ENCODE results near the gene NBEAL2. TPM values are rescaled to one million over a fixed set of nuclear protein-coding genes. Genes with fewer than 3 reads are reported as not detected.

The NBEAL2 gene
- polyA plus RNA-seq, 1 donor from 2014 or later = 3.3 TPM

GRCh38 chr3:46931631-46932331, 47.7 kb upstream of the NBEAL2 start:
- Histone ChIP-seq H3K27ac (ENCODE audit: low read length) (no peak overlapping the region), H3K4me2 (ENCODE audit: low read length) (no peak overlapping the region), H3K79me2 (replicated peaks; ENCODE audit: insufficient read depth, low read length) (peaks cover 5% of the 10 kb centered on the region)

DNA sequence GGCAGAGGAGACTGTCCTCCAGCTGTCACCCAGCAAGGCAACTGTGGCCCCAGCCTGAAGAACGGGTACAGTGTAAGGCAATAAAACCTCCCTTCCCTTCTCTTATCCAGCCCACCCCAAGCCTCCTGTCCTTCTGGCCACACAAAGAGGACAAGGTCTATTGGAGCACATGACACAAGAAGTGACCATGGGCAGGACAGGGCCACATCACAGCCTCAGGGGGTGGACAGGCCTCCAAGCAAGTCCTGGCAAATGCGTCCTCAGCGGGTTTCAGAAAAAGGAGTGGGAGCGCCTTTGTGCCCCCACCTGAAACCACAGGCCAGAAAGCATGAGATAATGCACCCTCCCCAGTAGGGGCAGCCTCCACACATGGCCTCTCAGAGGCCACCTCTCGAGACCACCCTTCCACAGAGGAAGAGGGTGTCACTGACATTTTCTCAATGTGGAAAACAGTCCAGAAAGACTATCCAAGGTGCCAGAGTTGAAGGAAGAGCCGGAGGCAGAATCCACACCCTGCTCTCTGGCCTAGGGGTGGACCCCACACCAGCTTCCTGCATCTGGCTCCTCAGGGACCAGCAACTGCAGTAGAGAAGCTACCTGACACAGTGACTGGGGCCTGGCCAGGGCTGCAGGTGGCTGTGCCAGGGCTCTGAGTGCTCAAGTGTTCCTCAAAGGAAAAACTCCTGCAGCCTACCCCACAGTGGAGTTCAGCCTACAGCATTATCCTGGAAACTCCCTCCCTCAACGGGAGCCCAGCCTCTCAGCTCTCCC, 46.8 kb upstream of the NBEAL2 start:
- Histone ChIP-seq H4K20me1 (ENCODE audit: insufficient read depth) (no peaks in the 10 kb centered on the region), H3K79me2 (replicated peaks; ENCODE audit: insufficient read depth, low read length) (peaks cover 5% of the 10 kb centered on the region), H3K27ac (ENCODE audit: low read length) (no peak overlapping the region), H3K9me3 (ENCODE audit: low read length) (no peaks in the 10 kb centered on the region), H3K4me3 (ENCODE audit: low read length) (no peak overlapping the region), H3K36me3 (ENCODE audit: insufficient read depth, low read length) (no peaks in the 10 kb centered on the region), H3F3A (ENCODE audit: insufficient read depth, low read length, poor library complexity, severe bottlenecking) (no peaks in the 10 kb centered on the region), H2AFZ (ENCODE audit: low read depth, low read length) (no peak overlapping the region), H3K27me3 (ENCODE audit: insufficient read depth, low read depth, low read length) (no peaks in the 10 kb centered on the region), H3K9me2 (ENCODE audit: insufficient read depth, low read length) (no peaks in the 10 kb centered on the region), H3K4me2 (ENCODE audit: low read length) (no peak overlapping the region), H3K9ac (ENCODE audit: low read length) (no peak overlapping the region)
- no peak for TF ChIP-seq EZH2 (IDR thresholded peaks at IDR 0.05; ENCODE audit: borderline replicate concordance, insufficient read depth, low read length, poor library complexity, severe bottlenecking)
- TF ChIP-seq TAF1 (IDR thresholded peaks at IDR 0.05; ENCODE audit: low read depth) = no peak
- no peak for TF ChIP-seq SMC3 (conservative IDR thresholded peaks at IDR 0.05; ENCODE audit: poor library complexity)
- TF ChIP-seq MXI1 (conservative IDR thresholded peaks at IDR 0.05; ENCODE audit: poor library complexity, severe bottlenecking) = no peak
- TF ChIP-seq, protein P1, sequence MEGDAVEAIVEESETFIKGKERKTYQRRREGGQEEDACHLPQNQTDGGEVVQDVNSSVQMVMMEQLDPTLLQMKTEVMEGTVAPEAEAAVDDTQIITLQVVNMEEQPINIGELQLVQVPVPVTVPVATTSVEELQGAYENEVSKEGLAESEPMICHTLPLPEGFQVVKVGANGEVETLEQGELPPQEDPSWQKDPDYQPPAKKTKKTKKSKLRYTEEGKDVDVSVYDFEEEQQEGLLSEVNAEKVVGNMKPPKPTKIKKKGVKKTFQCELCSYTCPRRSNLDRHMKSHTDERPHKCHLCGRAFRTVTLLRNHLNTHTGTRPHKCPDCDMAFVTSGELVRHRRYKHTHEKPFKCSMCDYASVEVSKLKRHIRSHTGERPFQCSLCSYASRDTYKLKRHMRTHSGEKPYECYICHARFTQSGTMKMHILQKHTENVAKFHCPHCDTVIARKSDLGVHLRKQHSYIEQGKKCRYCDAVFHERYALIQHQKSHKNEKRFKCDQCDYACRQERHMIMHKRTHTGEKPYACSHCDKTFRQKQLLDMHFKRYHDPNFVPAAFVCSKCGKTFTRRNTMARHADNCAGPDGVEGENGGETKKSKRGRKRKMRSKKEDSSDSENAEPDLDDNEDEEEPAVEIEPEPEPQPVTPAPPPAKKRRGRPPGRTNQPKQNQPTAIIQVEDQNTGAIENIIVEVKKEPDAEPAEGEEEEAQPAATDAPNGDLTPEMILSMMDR (IDR thresholded peaks at IDR 0.05; ENCODE audit: poor library complexity, severe bottlenecking) = no peak
- no peak for TF ChIP-seq RAD21 (conservative IDR thresholded peaks at IDR 0.05)
- TF ChIP-seq EP300 (conservative IDR thresholded peaks at IDR 0.05; ENCODE audit: poor library complexity, severe bottlenecking) = no peak
- TF ChIP-seq POLR2AphosphoS5 (IDR thresholded peaks at IDR 0.05) = no peak
- TF ChIP-seq REST (IDR thresholded peaks at IDR 0.05; ENCODE audit: borderline replicate concordance) = no peak

More at GRCh38 chr3:46931631-46932331, 47.7 kb upstream of the NBEAL2 start:
- H2AFZ ChIP-seq (ENCODE audit: low read depth, low read length) = no peak overlapping the region
- no peaks in the 10 kb centered on the region for H3K9me3 ChIP-seq (ENCODE audit: low read length)
- no peak for TF ChIP-seq TAF1 (IDR thresholded peaks at IDR 0.05; ENCODE audit: low read depth)
- no peaks in the 10 kb centered on the region for H3K9me2 ChIP-seq (ENCODE audit: insufficient read depth, low read length)
- H4K20me1 ChIP-seq (ENCODE audit: insufficient read depth) = no peaks in the 10 kb centered on the region
- no peak overlapping the region for H3K9ac ChIP-seq (ENCODE audit: low read length)
- H3K4me3 ChIP-seq (ENCODE audit: low read length) = no peak overlapping the region
- H3F3A ChIP-seq (ENCODE audit: insufficient read depth, low read length, poor library complexity, severe bottlenecking) = no peaks in the 10 kb centered on the region
- H3K27me3 ChIP-seq (ENCODE audit: insufficient read depth, low read depth, low read length) = no peaks in the 10 kb centered on the region
- H3K36me3 ChIP-seq (ENCODE audit: insufficient read depth, low read length) = no peaks in the 10 kb centered on the region

All from neural cell (in vitro differentiated cells).